Neural crest cell (in vitro differentiated cells): Measurements from ENCODE around the gene ZNF536. TPM values are rescaled to one million over a fixed set of nuclear protein-coding genes. Genes with fewer than 3 reads are reported as not detected.
"Not testable (repeated sequence)": the region's sequence is repeated elsewhere in the genome, so short reads cannot be mapped to it uniquely, and the experiment has no call there.

Experiments used
- DNase-seq: peaks from one replicate; pipeline ENCODE4 v3.0.0; 2021; ENCODE audit warnings: low read depth, mixed read lengths, low spot score
- H3K27ac Mint-ChIP-seq: one replicate; pipeline ENCODE4 v1.8.0; 2021; ENCODE audit warnings: mild to moderate bottlenecking, mixed read lengths; ENCODE audit not compliant: unreplicated experiment
- H3K27me3 Mint-ChIP-seq: 2 replicates; pipeline ENCODE4 v1.8.0; 2021; ENCODE audit warnings: low read depth, mild to moderate bottlenecking, mixed read lengths
- H3K36me3 Mint-ChIP-seq: 2 replicates; pipeline ENCODE4 v1.8.0; 2021; ENCODE audit warnings: low read depth, mild to moderate bottlenecking, mixed read lengths
- H3K4me1 Mint-ChIP-seq: 2 replicates; pipeline ENCODE4 v1.8.0; 2021; ENCODE audit warnings: mixed read lengths
- H3K4me3 Mint-ChIP-seq: one replicate; pipeline ENCODE4 v1.8.0; 2021; ENCODE audit warnings: mild to moderate bottlenecking, mixed read lengths
- H3K9me3 Mint-ChIP-seq: 2 replicates; pipeline ENCODE4 v1.8.0; 2021; ENCODE audit warnings: mixed read lengths
- CTCF ChIP-seq: fragments of 200-600 bp; sonication (generic); conservative IDR thresholded peaks from 2 replicates; pipeline ENCODE4 v1.5.0; 2021; ENCODE audit warnings: antibody characterized with exemption, mild to moderate bottlenecking
- total RNA-seq: library from RNA; stranded (reverse); gene quantifications from 2 replicates; pipeline ENCODE4 v1.2.1, GENCODE V29; 2021

The ZNF536 gene
- total RNA-seq, 1 donor from 2014 or later: 22.0 TPM

GRCh38 chr19:30487178-30487577, 115.0 kb downstream of the ZNF536 start:
- no peaks in the 10 kb centered on the region for H3K27me3 Mint-ChIP-seq
- H3K4me1 Mint-ChIP-seq: peaks cover 58% of the 10 kb centered on the region
- no peaks in the 10 kb centered on the region for H3K9me3 Mint-ChIP-seq
- peak overlapping the region; percentile 16 for H3K4me3 Mint-ChIP-seq
- no peak overlapping the region for H3K27ac Mint-ChIP-seq
- no peak for DNase-seq
- peaks cover 9% of the 10 kb centered on the region for H3K36me3 Mint-ChIP-seq
- no peak for TF ChIP-seq CTCF

DNA sequence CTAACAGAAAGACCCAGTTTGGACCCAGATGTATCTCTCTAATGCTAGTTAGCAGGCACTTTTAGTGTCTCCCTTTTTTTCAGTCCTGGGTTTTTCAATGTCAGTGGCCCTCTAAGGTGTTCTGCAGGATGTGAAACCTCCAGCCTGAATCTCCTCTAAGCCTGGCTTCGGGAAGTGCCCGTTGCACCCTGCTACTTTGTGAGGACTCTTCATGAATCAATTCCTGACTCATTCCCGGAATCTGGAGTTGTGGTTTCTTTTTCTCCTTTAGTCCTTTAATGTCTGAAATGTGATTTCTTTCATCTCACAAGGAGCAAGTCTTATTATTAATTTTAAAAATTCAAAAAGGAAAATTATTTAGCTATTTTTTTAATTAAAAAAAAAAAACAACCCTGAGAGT, 116.0 kb downstream of the ZNF536 start:
- Mint-ChIP-seq H3K36me3 (peaks cover 9% of the 10 kb centered on the region), H3K27me3 (no peaks in the 10 kb centered on the region), H3K4me3 (no peak overlapping the region), H3K4me1 (peaks cover 59% of the 10 kb centered on the region), H3K27ac (no peak overlapping the region), H3K9me3 (no peaks in the 10 kb centered on the region)
- no peak for TF ChIP-seq CTCF
- DNase-seq: no peak

DNA sequence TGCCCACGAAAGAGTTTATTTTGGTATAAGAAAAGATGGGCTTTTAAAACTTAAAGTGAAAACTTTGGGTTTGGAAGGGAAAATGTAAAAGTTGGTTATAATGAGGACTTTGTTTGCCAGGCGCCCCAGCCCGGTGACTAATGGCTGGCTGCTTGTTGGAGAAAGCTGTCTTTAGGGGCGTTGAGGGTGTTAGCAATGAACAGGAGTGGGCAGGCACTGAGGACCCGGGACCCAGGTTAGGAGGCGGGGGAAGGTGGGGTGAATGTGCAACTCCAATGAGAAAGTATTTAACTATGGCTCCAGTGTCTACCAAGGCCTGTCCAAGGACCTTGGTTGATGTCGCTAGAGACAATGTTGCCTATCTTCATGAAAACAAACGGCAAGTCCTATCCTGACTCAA, 118.6 kb downstream of the ZNF536 start:
- DNase-seq: no peak
- Mint-ChIP-seq H3K9me3 (no peaks in the 10 kb centered on the region), H3K36me3 (peaks cover 3% of the 10 kb centered on the region), H3K27me3 (no peaks in the 10 kb centered on the region), H3K4me1 (peaks cover 52% of the 10 kb centered on the region), H3K4me3 (no peak overlapping the region), H3K27ac (no peak overlapping the region)
- TF ChIP-seq CTCF: no peak

- peaks cover 39% of the 10 kb centered on the region for H3K4me1 Mint-ChIP-seq
- no peak for TF ChIP-seq CTCF
- H3K27me3 Mint-ChIP-seq: peaks cover 8% of the 10 kb centered on the region
- no peak overlapping the region for H3K4me3 Mint-ChIP-seq
- no peak for DNase-seq
- H3K9me3 Mint-ChIP-seq: no peaks in the 10 kb centered on the region
- H3K36me3 Mint-ChIP-seq: no peaks in the 10 kb centered on the region
- no peak overlapping the region for H3K27ac Mint-ChIP-seq
These were observed 120.5 kb downstream of the ZNF536 start for GRCh38 chr19:30492586-30493270.

DNA sequence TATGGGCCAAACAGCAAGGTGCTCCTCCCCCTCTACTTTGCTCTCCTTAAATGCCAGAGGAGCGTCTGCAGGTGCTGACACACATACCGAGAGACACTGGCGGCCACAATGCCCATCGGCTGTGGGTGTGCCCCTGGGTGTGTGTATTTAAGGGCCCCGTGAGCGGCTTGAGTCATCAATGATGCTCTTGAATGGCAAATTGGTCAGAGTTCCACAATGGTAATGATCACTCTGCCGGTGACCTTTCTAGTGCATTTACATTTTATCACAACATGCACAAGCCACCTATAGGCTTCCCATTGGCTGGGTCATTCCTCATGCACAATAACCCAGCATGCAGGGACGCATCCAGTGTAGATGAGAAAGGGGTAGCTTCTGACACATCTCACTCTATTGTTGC, 124.8 kb downstream of the ZNF536 start:
- Mint-ChIP-seq H3K4me3 (no peak overlapping the region), H3K27ac (no peak overlapping the region), H3K4me1 (peaks cover 3% of the 10 kb centered on the region), H3K27me3 (peaks cover 22% of the 10 kb centered on the region), H3K36me3 (peaks cover 2% of the 10 kb centered on the region), H3K9me3 (no peaks in the 10 kb centered on the region)
- TF ChIP-seq CTCF: no peak
- DNase-seq: no peak

DNA sequence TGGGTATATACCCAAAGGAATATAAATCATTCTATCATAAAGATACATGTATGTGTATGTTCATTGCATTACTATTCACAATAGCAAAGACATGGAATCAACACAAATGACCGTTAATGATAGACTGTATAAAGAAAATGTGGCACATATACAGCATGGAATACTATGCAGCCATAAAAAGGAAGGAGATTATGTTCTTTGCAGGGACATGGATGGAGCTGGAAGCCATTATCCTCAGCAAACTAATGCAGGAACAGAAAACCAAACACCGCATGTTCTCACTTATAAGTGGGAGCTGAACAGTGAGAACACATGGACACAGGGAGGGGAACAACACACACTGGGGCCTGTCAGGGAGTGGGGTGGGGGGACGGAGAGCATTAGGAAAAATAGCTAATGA, 125.9 kb downstream of the ZNF536 start:
- H3K27ac Mint-ChIP-seq: not testable (repeated sequence)

More for the DNA sequence above, 125.9 kb downstream of the ZNF536 start:
- H3K27me3 Mint-ChIP-seq: peaks cover 29% of the 10 kb centered on the region
- H3K4me3 Mint-ChIP-seq, DNase-seq, H3K4me1 Mint-ChIP-seq, H3K9me3 Mint-ChIP-seq, H3K36me3 Mint-ChIP-seq: not testable (repeated sequence)
